ENCODE data around the gene STPG3.

The STPG3 gene

DNA sequence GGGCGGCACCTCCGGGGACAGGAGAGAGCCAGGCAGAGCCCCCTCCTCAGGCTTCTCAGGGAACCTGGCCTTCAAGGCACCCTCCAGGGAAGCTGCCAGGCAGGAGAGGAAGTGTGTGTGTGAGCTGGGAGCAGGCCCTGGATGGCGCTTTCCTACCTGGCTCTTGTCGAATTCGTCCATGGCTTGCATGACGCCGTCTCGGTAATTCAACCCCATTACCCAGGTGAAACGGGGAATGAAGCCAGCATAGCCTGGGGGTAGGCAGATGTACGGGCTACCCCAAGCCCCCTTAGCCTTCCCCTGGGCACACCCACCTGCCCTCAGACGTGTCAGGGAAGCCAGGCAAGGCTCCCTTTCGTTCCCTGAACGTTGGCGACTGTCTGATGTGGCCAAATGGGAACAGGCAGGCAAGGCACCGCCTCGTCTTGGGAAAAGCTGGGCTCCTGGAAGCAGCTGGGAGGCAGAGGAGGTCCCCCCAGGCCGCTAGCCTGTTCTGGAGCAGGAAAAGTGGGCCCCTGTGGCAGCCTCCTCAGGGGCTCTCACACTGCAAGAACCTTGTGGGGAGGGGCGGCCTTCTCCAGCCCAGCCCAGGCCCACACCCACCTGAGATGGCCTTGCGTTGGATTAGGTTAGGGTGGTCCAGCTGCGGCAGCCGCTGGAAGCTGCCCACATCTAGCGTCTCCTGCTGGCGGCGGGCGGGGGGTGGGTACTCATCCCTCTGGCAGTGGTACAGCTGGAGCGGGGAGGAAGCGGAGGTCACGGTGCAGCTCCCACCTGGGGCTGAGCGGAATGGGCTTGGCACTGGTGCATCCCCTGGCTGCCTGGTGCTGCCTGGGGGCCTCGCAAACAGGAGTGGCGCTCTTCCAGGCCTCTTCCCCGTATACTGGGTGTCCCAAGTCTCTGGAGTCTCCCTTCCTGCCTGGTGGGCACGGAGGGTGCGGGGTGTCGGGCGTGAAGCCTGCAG, 6.3 kb upstream of the STPG3 start:
- DNase-seq = no peak
- peaks cover 24% of the 10 kb centered on the region for H3K36me3 ChIP-seq
- no peak for TF ChIP-seq CTCF (IDR thresholded peaks at IDR 0.05; ENCODE audit: low read depth, low read length)
- H3K4me1 ChIP-seq = peaks cover 16% of the 10 kb centered on the region
- H3K4me3 ChIP-seq (ENCODE audit: low read depth, low read length) = no peak overlapping the region
- no peaks in the 10 kb centered on the region for H3K27me3 ChIP-seq
- no peaks in the 10 kb centered on the region for H3K9me3 ChIP-seq

GRCh38 chr9:137245450-137246421, 5.3 kb upstream of the STPG3 start:
- no peak for DNase-seq
- Histone ChIP-seq H3K4me1 (peaks cover 16% of the 10 kb centered on the region), H3K9me3 (no peaks in the 10 kb centered on the region)

GRCh38 chr9:137247135-137247915, 3.8 kb upstream of the STPG3 start:
- no peak overlapping the region for H3K4me3 ChIP-seq (ENCODE audit: low read depth, low read length)
- H3K36me3 ChIP-seq = peaks cover 17% of the 10 kb centered on the region
- no peaks in the 10 kb centered on the region for H3K9me3 ChIP-seq
- DNase-seq = no peak
- H3K27me3 ChIP-seq = no peaks in the 10 kb centered on the region
- peaks cover 15% of the 10 kb centered on the region for H3K4me1 ChIP-seq
- TF ChIP-seq CTCF (IDR thresholded peaks at IDR 0.05; ENCODE audit: low read depth, low read length) = no peak

More at GRCh38 chr9:137245450-137246421, 5.3 kb upstream of the STPG3 start:
- no peaks in the 10 kb centered on the region for H3K27me3 ChIP-seq
- peaks cover 24% of the 10 kb centered on the region for H3K36me3 ChIP-seq
- no peak for TF ChIP-seq CTCF (IDR thresholded peaks at IDR 0.05; ENCODE audit: low read depth, low read length)
- no peak overlapping the region for H3K4me3 ChIP-seq (ENCODE audit: low read depth, low read length)

DNA sequence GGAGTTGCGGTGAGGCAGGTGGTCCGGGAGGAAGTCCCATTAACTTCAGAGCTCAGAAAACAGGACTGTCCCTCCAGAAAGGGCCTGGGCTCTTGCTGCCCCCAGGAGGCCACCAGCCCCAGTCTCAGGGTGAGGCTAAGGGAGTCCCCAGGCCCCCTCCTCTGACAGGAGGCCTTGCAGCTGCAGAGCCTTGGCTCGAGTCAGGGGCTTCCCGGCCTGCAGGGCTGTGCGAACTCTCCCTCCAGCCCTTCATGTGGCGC, 3.2 kb upstream of the STPG3 start:
- Histone ChIP-seq H3K9me3 (no peaks in the 10 kb centered on the region), H3K27me3 (no peaks in the 10 kb centered on the region), H3K4me3 (ENCODE audit: low read depth, low read length) (no peak overlapping the region), H3K36me3 (peaks cover 12% of the 10 kb centered on the region), H3K4me1 (peaks cover 12% of the 10 kb centered on the region)
- no peak for TF ChIP-seq CTCF (IDR thresholded peaks at IDR 0.05; ENCODE audit: low read depth, low read length)
- DNase-seq = no peak

DNA sequence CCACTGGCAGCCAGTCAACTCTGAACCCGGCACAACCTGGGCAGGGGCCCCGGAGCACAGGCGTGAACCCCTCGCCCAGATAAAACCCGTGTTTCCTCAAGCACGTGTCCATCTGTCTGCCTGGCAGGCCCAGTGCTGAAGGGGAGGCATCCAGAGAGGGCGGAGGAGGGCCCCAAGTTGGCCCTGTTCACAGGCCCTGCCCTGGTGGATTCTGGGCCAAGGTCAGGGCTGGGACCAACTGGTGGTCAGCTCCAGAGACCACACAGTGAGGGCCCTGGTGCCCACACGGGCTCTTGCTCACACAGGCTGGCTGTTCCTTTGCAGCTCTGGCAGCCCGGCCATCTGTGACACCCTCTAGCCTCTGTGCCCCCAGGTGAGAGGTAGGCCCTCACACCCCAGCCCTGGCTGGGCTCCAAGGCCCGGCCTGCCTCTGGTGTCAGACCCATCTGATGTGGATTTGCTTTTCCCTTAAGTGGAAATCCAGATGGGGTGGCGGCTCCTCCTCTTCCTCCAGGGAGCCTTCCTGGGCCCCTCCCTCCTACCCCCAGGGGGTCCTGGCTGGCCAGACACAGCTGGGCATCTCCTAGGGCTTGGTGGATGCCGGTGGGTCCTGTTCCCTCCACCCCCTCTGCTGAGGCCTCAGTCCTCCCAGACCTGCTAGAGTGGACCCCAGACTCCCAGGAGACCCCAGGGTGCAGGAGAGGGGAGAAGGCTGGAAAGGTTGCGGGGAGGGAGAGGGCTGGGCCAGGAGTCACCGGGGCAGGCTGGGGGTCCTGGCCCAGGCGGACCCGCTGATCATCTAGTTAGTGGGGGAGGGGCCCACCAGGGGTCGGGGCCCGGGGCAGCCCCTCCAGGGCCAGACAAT, 525 bp upstream of the STPG3 start:
- DNase-seq = no peak
- no peaks in the 10 kb centered on the region for H3K27me3 ChIP-seq
- H3K4me3 ChIP-seq (ENCODE audit: low read depth, low read length) = no peak overlapping the region
- no peaks in the 10 kb centered on the region for H3K36me3 ChIP-seq
- no peaks in the 10 kb centered on the region for H3K4me1 ChIP-seq
- H3K9me3 ChIP-seq = no peaks in the 10 kb centered on the region
- no peak for TF ChIP-seq CTCF (IDR thresholded peaks at IDR 0.05; ENCODE audit: low read depth, low read length)

Measured in BE2C (cell line).